ENCODE measurements around the gene PTGIS.

PTGIS gene

GRCh38 chr20:49515586-49515985 lies 52.4 kb downstream of the PTGIS start:
- H3K27ac ChIP-seq: no peak overlapping the region
- TF ChIP-seq ZFX (IDR thresholded peaks at IDR 0.05) (no peak), CTCF (conservative IDR thresholded peaks at IDR 0.05) (no peak)

- H3K27ac ChIP-seq: no peak overlapping the region
- TF ChIP-seq CTCF (conservative IDR thresholded peaks at IDR 0.05): no peak
- no peak for TF ChIP-seq ZFX (IDR thresholded peaks at IDR 0.05)
These were observed 54.4 kb downstream of the PTGIS start for GRCh38 chr20:49513517-49513916.

GRCh38 chr20:49513009-49513408 lies 54.9 kb downstream of the PTGIS start:
- TF ChIP-seq ZFX (IDR thresholded peaks at IDR 0.05) (no peak), CTCF (conservative IDR thresholded peaks at IDR 0.05) (no peak)
- no peak overlapping the region for H3K27ac ChIP-seq

- TF ChIP-seq CTCF (conservative IDR thresholded peaks at IDR 0.05): no peak
- TF ChIP-seq ZFX (IDR thresholded peaks at IDR 0.05): no peak
- H3K27ac ChIP-seq: no peak overlapping the region
These were observed 56.0 kb downstream of the PTGIS start for GRCh38 chr20:49511788-49512525.

GRCh38 chr20:49510562-49511122 lies 57.3 kb downstream of the PTGIS start:
- no peak overlapping the region for H3K27ac ChIP-seq
- TF ChIP-seq ZFX (IDR thresholded peaks at IDR 0.05) (no peak), CTCF (conservative IDR thresholded peaks at IDR 0.05) (no peak)

GRCh38 chr20:49508435-49509199 lies 59.3 kb downstream of the PTGIS start:
- TF ChIP-seq ZFX (IDR thresholded peaks at IDR 0.05) (no peak), CTCF (conservative IDR thresholded peaks at IDR 0.05) (peak; percentile 78)
- H3K27ac ChIP-seq: no peak overlapping the region

Data from C4-2B (cell line).